Hematopoietic multipotent progenitor cell treated with erythropoietin and hydrocortisone succinate and interleukin-3 and kit ligand, for 4 days (in vitro differentiated cells): ENCODE data around the gene PPP2R1A.
"Not testable (repeated sequence)": the region's sequence is repeated elsewhere in the genome, so short reads cannot be mapped to it uniquely, and the experiment has no call there.

ENCODE experiments used
- DNase-seq: peaks from one replicate; pipeline ENCODE4 v3.0.0-alpha.2; 2015

PPP2R1A gene

DNA sequence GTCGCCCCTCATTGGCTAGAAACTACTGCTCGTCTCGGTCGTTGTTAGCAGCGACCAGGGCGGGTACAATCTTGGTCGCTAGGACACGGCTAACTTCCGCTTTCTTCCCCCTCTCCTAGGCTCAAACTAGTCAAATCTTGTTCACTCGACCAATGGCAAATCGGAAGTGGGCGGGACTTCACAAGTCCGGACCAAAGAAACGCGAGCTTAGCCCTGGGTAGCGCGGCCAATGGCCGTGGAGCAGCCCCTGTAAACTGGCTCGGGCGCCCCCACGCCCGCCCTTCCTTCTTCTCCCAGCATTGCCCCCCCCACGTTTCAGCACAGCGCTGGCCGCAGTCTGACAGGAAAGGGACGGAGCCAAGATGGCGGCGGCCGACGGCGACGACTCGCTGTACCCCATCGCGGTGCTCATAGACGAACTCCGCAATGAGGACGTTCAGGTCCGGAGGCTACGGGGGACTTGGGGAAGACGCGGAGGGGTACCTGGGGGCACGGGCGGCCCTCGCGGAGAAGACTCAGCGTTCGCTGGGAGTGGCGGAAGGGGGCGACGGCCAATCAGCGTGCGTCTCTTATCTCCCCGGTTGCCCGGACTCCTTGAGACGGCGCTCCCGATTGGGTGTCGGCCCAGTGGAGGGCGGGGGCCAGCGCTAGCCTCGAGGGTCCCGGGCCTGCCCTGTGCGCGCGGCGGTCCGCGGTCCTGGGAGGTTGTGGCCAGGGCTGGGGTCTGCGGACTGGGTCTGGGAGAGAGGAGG lies at the start of gene PPP2R1A:
Gene PPP2R1A (plus strand): TSS at position 318 of the 752 bp plus-strand sequence. CDS start 45 bp downstream, at position 363.
- DNase-seq = peak; percentile 100

DNA sequence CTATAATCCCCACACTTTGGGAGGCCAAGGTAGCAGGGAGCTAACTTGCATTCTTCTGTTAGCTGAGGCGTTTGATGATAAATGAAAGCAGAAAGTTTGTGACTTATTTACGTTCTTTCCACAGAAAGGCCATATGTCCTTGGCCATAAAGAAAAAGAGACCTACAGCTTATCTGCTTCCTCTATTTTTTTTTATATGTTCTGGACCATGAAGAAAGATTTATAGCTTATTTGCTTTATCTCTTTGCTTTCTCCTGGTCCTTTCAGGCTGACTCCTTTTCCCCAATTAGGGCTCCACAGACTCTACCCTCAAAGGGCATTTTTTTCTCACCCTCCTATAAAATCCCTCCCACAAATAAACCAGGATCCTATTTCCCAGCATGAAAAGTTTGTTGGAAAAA lies 48.6 kb upstream of the PPP2R1A start:
- DNase-seq = no peak

DNA sequence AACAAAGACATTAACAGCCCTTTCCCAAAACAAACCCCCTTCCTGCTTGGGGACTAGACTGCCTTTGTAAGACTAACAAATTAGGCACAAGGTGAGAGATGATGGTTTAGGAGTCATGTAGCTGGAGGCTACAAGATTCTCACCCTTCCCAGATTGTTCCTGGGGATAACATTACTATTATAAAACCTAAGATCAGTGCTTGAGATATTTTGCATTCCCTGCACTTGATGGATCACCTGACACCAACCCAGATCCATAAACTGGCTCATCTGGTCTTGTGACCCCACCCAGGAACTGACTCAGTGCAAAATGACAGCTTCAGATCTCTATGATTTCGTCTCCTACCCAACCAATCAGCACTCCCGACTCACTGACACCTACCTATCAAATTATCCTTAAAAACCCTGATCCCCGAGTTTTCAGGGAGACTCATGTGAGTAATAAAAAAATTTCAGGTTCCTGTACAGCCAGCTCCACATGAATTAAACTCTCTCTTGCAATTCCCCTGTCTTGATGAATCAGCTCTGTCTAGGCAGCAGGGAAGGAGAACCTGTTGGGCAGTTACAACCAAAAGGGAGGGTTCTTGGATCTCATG lies 47.8 kb upstream of the PPP2R1A start:
- DNase-seq = no peak

DNA sequence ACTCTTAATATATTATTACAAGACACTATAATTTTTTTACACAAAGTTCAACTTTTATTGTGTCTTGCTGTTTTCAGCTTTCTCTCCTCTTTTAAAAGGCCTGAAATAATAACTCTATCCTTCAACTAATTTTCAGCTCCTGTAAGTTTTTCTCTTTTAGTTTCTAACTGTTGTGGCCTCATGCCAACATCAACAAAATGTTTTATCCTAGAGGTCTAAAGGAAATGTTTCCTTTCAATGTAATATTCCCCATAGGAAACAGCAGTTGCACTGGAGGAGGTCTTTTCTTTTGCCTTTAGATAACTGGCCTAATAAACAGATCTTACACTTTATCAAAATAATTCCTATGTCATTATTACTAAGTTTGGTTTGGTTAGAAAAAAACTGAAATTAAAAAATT lies 41.6 kb upstream of the PPP2R1A start:
- DNase-seq = no peak

DNA sequence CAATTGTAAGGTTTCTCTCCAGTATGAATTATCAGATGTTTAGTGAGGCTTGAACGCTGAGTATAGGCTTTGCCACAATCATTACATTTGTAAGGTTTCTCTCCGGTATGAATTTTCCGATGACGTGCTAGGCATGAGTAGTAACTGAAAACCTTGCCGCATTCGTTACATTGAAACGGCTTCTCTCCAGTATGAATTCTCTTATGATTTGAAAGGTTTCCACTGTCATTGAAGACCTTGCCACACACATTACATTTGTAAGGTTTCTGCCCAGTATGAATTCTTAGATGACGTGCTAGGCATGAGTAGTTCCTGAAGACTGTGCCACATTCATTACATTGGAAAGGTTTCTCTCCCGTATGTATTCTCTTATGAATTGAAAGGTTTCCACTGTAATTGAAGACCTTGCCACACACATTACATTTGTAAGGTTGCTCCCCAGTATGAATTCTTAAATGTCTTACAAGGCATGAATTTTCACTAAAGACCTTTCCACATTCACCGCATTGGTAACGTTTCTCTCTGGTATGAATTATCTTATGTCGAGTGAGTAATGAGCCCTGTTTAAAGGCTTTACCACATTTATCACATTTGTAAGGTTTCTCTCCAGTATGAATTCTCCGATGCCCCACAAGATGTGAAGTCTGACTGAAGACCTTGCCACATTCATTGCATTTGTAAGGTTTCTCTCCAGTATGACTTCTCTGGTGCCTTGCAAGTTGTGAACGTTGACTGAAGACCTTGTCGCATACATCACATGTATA lies 34.1 kb upstream of the PPP2R1A start:
- no peak for DNase-seq

DNA sequence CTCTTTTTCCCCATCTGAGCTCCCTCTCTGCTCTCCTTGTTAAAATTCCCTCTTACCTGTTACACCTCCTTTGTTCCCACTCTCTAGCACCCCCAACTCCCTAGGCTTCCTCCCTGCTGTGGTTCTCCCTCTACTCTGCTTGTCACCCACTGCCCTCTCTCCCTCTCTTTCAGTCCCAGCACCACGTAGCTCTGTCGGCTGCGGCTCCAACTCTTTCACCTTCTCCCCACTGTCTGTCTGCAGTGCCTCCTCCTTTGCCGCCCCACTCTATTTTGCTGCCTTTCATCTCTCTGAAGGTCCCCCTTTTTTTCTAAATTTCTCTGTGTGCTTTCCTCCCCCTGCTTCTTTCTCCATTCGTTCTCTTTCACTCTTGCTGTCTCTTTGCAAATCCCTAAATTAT lies 19.5 kb upstream of the PPP2R1A start:
- DNase-seq = no peak

DNA sequence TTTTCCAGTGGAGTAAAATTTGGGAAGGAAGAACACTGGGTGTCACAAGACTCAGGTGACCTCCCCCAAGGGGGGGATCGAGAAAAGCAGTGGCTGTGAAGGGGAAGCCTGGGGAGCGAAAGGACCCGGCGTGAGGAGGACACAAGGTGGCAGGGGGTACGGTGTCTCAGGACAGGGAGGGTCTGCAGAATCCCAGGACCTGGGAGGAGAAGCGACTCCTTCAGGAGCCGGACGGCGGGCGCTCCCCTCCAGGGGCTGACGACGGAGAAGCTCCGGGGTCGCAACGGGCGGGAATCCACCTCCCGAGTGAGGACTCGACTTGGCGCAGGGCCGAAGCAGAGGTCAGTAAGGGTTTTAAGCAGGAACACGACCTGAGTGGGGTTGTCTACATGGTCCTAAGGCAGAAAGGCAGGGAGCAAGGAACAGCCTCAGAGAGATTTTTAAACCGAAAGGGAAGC lies 19.0 kb upstream of the PPP2R1A start:
- no peak for DNase-seq

DNA sequence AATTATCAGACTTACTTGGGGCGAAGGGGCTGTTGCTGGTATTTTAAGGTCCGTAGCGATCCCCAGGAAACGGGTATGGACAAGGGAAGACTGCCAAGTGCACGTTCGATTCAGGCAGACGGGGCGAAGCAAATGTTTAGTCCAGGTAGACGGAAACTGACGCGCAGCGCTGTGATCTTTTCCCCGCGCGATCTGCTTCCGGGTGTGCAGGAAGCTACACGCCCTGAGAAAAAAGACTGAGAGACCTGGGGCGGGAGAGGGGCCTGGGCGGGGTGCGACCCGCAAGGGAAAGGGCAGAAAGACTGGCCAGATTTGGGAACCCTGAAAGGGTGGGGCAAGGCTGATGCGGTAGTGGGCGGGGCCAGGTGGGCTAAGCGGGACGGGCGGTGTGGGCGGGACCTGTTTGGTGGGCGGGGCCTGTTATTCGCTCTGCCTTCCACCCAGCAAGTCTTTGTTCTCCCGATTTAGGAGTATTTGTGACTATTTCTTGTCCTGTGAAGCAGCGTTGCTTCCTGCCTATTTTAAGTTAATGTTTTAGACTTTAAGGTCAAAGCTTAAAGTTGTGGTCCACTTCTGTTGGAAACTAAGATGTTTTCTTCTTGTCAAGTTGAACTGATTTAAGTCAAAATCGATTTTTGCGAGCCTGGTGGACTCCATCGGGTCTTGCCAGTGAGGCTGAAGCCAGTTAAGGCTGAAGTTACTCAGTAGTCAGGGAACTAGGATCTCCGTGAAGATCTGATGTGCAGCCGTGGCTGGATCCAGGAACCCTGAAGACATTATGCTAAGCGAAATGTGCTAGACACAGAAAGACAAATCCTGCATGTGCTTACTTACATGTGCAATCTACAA lies 18.3 kb upstream of the PPP2R1A start, which contains the start of gene ZNF836:
Gene ZNF836 (minus strand): TSS at position 301 of the 849 bp plus-strand sequence. CDS start 3,549 bp downstream, outside the sequence.
- peak; percentile 89 for DNase-seq

DNA sequence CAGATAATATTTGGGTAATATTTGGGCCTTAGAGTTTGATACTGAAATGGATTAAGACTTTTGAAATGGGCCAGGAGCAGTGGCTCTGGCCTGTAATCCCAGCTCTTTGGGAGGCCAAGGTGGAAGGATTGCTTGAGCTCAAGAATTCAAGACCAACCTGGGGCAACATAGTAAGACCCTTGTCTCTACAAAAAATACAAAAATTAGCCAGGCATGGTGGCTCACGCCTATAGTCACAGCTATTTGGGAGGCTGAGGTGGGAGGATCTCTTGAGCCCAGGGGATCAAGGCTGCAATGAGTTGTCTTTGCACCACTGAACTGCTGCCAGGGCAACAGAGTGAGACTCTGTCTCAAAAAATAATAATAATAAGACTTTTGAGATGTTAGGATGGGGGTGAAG lies 17.5 kb upstream of the PPP2R1A start:
- DNase-seq = no peak

DNA sequence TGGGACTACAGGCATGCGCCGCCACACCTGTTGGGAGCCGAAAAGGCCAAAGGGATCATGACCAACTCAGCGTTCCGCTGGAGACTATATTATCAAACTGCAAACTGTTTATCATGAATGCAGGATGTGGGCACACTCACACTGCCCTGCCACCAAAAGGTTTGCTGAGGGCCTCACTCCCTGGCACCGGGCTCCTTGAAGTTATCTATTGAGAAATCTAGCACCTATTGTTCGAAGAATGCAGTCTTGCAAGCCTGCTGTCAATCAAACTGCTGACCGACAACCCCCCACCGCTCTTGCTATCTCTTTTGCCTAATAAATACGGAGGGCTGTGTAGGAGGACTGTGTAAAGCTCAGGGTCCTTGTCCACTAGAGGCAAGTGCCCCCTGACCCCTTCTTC lies 13.3 kb upstream of the PPP2R1A start:
- DNase-seq = no peak

DNA sequence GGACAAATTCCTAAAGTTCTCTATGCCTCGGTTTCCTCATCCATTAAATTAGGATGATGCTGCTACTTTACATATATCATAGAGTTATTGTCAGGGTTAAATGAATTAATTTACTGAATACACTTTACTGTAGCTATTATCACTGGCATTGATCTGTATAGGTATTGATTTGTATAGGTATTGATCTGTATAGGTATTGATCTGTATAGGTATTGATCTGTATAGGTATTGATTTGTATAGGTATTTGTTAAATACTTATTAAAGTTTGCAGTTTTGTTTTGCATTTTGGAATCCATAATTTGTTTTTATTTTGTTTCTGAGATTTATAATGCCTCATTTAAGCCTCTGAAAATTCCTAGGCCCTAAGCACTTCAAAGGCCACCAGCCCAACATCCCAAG lies 2.4 kb upstream of the PPP2R1A start:
- no peak for DNase-seq

DNA sequence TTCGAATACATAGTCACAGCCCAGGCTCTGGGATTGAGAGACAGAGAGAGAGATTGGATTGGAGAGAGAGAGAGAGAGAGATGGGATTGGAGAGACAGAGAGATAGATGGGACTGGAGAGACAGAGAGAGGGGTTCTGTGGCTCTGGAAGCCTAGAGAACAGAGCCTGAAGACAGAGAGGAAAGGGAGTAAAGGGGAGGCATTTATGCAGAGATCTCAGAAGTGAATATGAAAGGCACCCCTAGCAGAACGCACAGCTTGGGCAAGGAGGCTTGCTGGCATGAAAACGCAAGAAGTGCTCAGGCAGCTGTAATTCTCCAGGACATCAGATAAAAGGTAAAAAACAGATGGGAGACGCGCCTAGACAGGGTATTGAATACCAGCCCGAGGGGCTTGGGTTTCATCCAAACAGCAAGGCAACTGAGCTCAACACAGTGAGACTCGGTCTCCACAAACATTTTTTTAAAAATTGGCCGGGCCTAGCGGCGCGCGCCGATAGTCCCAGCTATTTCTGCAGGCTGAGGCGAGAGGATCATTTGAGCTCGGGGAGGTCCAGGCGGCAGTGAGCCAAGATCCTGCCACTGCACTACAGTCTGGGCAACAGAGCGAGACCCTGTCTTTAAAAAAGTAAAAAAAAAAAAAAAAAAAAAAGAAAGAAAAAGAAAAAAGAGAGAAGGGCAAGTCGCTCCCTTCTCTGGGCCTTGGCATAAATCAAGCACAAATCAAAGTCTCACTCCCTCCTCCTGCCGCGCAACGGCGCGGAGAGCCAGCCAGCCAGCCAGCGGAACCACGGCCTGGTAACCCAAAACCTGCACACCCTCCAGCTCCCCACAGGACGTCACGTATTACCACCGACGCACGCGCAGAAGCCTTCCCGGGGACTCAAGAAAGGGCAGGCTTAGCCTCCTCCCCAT lies 774 bp upstream of the PPP2R1A start:
- peak; percentile 3 for DNase-seq

DNA sequence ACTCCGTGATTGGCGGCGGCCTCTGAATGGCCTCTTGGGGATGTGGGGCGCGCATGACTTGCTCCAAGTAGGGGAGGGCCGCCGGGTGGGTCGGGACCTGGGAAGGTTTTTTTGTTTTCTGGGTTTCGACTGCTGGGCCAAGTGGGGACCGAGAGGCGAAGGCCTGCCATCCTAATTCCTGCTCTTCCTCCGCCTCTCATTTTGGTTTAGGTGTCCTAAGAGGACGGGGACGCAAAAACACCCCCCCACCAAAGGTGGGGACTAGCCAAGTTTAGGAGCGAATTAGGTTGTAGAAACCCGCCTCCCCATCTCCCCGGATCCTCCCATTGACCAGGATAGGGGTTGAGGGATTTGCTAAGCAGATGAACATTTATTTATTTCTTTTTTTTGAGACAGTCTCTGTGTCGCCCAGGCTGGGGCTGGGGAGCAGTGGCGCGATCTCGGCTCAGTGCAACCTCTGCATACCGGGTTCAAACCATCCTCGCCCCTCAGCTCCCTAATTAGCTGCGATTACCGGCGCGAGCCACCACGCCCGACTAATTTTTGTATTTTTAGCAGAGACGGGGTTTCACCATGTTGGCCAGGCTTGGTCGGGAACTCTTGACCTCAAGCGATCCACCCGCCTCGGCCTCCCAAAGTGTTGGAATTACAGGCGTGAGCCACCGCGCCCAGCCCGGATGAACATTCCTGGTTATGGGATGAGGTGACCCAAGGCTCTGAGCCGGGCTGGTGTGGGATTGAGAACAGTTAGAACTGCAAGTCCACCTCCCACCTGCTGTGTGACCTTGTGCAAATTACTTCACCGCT lies 838 bp downstream of the PPP2R1A start:
- peak; percentile 64 for DNase-seq

DNA sequence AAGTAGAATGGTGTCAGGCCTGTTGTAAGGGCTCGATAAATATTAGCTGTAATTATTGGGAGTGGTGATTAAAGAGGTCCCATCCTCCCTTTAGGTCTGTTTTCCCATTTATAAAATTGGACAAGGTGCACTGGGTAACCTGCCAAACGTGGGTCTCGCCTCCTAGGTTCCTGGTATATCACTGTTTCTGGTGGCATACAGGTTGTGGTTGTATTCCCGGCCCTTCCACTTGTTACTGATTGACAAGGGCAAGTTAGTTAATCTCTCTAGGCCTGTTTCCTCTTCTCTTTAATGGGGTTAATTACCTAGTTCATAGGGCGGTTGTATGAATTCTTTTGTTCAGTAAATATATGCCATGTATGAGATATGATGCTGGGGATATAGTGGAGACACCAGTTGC lies 1.5 kb downstream of the PPP2R1A start:
- DNase-seq = peak; percentile 9

DNA sequence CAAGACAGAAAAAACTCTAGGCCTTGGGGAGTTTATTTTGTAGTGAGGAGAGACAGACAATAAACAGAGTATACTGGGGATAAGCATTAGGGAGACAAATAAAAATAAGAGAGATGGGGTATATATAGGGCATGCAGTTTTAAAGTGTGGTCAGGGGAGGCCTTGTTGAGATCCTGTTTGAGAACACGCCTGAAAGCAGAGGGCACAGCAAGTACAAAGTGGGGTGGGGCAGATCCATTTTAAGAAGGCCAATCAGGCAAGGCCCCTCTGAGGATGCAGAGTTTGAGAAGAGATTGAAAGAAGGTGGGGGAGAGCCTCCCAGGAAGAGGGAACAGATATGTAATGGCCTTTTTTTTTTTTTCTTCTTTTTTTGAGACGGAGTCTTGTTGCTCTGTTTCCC lies 2.1 kb downstream of the PPP2R1A start:
- peak; percentile 34 for DNase-seq

DNA sequence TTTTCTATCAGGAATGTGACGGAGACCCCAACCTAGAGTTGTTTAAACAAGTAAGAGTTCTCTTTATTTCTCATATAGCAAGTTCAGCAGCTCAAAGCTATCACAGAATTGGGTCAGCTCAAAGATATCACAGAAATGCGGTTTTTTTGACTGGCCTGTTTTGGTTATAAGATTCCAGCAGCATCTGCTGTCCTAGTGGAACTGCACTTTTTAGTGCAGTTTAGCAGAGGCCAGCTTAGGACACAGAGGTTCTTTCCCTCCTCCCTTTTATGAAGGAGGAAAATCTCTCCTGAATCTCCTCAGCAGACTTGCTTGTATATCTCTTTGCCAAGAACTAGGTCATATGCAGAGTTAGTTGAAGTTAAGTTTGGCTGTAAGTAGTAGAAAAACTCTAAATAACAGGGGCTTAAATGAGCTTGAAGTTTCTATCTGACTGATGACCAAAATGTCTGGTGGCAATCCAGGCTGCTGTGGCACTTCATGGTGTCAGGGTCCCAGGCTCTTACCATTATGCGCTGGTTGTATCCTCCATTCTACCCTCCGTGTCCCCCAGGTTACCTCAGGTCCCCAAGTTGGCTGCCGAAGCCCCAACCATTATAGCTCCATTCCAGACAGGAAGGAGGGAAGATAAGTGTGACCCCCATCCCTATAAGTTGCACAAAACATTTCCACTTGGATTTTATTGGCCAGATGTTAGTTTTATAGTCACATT lies 6.6 kb downstream of the PPP2R1A start:
- DNase-seq = no peak

DNA sequence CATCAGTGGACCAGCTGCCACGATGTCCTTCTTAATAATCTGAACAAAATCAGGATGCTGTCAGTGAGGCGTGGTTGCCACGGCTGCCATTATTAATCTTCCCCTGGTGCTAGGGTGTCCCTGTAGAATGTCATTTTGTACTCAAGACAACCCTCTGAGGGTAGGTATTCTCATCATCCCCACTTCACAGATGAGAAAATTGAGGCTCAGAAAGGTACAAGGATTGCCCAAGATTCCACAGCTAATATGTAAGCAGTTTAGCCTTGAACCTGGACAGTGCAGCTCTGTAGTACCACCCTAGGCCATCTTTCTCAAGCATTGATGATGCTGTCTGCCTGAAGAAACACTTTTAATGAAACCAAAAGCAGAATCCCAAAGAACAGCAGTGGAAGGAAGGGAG lies 8.1 kb downstream of the PPP2R1A start:
- DNase-seq = no peak

DNA sequence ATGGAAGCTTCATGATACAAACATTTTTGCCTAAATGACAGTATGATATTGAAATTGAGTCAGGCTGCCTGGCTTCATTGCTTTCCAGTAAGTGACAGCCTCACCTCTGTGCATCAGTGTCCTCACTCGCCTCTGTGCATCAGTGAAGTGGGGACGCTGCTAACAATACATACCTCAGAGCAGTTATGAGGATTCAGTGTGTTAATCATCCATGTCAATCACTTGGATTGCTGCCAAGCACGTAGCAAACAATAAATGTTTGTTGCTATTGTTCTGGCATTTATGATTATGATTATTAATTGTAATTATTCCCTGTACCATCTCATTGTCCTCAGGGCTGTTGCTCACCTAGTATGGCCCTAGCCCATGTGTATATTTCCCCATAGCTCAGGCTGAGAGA lies 8.8 kb downstream of the PPP2R1A start:
- no peak for DNase-seq

DNA sequence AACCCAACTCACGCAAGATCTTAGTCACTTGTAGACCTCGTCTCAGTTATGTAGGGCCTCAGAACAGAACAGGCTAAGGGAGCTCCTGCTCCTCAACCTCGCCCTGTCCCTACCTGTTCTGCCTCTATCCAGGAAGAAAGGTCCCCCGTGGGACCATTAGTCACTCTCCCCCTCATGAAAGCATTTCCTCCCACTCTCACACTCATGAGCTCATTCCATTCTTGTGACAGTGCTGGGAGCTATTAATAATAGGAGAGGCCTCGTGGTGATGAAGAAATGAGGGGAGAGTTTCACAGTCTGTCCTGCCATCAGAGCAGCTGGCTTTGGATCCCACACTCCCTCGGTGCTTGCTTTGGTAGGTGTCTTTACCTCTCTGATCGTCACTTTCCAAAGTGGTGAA lies 10.2 kb downstream of the PPP2R1A start:
- DNase-seq = no peak

DNA sequence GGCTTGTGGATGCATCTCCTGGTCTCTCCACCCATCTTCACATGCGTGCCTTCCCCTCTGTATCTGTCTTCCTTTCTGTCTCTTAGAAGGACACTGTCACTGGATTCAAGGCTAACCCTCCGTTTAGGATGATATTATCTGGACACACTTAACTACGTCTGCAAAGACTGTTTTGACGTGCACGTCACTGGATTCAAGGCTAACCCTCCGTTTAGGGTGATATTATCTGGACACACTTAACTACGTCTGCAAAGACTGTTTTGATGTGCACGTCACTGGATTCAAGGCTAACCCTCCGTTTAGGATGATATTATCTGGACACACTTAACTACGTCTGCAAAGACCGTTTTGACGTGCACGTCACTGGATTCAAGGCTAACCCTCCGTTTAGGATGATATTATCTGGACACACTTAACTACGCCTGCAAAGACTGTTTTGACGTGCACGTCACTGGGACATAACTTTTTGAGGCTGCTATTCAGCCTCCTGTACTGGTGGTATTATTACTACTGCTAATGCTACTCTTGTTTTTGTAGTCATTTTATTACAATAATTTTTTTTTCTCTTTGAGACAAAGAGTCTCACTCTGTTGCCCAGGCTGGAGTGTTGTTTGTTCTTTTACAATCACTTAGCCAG lies 11.0 kb downstream of the PPP2R1A start:
- DNase-seq = not testable (repeated sequence)
